Activated CD8-positive, alpha-beta memory T cell treated with anti-CD3 and anti-CD28 coated beads for 24 hours (primary cell): ENCODE data around the gene UFD1.
A peak's percentile ranks its signal among the peaks of the same experiment; 100 is the strongest.

Source experiments
- DNase-seq: peaks from one replicate; pipeline ENCODE4 v3.0.0-alpha.2; 2020

UFD1 gene

DNA sequence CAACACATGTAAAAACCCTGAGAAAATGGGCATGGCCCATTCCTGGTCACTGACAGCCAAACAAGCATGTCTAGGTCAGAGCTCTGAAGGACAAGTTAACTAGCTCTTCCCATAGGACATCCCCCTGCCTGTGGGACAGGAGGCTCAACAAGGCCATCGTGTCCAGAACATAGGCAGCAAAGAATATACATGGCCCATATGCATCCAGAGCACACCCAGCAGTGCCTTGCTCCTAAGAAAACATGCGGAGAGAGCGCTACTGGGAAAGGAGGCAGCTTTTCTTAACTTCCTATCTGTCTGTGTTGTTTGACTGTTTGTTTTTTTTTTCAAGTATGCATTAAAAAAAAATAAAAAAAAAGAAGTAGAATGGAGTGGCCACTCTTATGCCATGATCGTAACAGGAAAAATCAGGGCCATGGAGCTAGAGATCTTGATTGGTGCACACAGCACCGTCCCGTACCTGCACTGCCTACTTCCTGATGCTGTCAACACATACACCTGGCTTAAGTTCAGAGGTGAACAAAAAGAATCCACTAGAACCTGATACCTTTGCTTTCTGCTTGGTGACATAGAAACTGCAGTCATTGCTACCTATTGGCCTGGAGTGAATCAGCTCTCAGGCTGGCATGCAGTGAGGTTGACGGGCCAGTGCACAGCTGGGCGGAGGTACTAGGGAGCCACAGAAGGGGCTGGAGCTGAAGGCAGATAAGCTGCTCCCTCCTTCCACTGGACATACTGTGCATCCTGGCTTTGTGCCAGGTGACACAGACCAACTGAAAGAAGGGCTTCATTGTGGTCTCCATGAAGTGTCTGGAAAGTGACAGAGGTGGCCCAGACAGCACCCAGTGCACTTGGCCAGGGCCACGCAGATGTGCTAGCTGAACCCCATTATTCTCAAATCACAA is 11.9 kb downstream of the UFD1 start:
- DNase-seq, result no peak

DNA sequence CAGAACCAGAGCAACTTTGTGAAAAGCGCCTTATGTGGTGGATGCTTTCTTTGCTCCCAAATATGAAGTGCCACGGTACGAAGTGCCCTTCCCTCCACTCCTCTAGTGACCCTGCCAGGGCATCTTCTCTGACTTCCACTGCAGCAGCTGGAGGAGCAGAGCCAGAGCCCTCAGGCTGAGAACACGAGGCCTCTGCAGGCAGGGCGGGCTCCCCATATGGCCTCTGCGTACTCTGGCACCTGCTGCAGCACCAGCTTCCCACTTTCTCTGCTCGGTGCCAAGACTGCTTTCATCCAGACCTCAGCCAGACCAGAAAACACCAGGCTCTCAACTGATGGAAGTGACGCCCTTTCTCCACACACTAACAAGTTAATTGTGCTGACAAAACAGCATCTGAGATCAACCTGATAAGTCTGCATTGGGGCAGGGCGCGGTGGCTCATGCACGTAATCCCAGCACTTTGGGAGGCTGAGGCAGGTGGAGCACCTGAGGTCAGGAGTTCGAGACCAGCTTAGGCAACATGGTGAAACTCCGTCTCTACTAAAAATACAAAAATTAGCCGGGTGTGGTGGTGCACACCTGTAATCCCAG is 12.8 kb downstream of the UFD1 start:
- no peak for DNase-seq

GRCh38 chr22:19464975-19465374 is 14.0 kb downstream of the UFD1 start:
- DNase-seq, result no peak

- no peak for DNase-seq
Observed at GRCh38 chr22:19464546-19464945, 14.4 kb downstream of the UFD1 start.

GRCh38 chr22:19463491-19464469 is 15.2 kb downstream of the UFD1 start:
- DNase-seq, result no peak

GRCh38 chr22:19463008-19463407 is 16.0 kb downstream of the UFD1 start:
- DNase-seq, result no peak

GRCh38 chr22:19461506-19461905 is 17.5 kb downstream of the UFD1 start:
- DNase-seq, result no peak

- no peak for DNase-seq
Observed at GRCh38 chr22:19460036-19460435, 19.0 kb downstream of the UFD1 start.

GRCh38 chr22:19457828-19458428 is 21.1 kb downstream of the UFD1 start:
- DNase-seq, result no peak

DNA sequence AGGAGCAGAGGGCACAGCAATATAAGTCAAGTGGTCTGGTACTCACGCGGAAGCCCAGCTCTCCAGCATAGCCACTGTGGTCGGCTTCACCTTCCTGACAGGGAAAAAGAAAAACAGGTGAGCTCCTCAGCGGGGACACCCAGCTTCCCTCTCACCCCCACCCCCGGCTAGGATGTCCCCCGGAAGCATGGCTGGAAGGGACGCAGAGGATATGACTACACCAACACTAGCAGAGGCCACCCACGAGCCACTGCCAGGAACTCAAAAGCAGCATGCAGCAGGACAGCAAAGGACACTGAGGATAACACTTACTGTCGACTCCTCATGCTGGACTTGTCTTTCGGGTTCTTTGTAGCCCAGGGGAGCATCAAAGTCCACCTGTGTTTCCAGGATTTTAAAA is 22.5 kb downstream of the UFD1 start:
- DNase-seq, result no peak

GRCh38 chr22:19455585-19456370 is 23.2 kb downstream of the UFD1 start:
- DNase-seq, result no peak

GRCh38 chr22:19455033-19455432 is 24.0 kb downstream of the UFD1 start:
- DNase-seq, result no peak

DNA sequence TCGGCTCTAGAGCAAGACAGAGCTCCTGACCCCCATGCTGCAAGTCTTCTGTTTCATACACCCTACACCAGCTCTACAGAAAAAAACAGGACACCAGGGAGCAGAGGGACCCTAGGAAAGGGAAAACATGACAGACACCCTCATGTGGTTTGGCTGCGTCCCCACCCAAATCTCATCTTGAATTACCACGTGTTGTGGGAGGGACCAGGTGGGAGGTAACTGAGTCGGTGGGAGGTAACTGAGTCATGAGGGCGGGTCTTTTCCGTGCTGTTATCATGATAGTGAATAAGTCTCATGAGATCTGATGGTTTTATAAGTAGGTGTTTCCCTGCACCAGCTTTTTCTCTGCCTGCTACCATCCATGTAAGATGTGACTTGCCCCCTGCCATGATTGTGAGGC is 24.8 kb downstream of the UFD1 start:
- DNase-seq, result no peak

GRCh38 chr22:19453718-19454117 is 25.3 kb downstream of the UFD1 start:
- no peak for DNase-seq

DNA sequence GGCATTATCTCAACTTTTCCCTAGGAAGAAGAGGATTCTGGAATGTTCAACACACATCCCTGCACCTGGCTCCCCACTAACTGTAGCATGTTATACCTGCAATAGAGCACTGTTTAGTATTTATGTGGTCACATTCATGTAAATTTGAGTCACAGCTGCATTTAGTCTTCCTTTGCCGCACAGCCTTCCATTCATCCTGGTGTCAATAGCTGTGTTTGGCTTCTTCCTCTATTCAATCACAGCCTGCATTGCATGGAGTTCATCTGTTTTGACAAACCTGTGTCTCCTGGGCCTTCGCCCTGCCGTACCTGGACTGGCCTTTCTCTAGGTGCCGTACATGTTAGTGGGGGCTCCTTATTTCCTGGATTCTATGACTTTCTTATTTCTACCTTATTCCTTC is 27.4 kb downstream of the UFD1 start:
- DNase-seq, result no peak

DNA sequence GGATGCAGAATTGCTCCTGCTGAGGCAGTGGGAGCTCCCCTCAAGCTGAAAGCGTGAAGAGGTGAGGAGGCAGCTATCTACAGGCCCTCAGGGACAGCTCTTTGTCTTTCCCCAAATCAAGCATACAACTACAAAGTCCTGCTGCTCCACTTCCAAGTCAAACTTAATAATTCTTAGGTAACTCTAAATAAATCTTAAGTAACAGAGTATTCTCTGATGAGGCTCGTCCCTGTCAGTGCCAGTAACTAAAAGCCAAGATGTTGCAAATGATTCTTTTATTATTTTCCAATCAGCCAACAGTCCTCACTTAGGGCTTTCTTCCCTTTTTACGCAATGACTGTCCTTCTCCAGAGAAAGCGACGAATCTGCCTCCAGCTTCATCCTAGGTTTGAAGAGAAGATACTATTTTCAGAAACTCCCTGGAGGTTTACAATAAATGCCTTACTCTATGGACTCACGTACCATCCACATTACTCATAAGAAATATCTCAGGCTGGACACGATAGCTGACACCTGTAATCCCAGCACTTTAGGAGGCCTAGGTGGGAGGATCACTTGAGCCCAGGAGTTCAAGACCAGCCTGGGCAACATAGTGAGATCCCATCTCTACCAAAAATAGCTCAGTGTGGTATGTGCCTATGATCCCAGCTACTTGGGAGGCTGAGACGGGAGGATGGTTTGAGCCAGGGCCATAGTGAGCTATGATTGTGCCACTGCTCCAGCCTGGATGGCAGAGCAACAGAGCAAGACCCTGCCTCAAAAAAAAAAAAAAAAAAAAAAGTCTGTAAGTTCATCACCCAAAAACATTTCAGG is 28.4 kb downstream of the UFD1 start:
- no peak for DNase-seq

DNA sequence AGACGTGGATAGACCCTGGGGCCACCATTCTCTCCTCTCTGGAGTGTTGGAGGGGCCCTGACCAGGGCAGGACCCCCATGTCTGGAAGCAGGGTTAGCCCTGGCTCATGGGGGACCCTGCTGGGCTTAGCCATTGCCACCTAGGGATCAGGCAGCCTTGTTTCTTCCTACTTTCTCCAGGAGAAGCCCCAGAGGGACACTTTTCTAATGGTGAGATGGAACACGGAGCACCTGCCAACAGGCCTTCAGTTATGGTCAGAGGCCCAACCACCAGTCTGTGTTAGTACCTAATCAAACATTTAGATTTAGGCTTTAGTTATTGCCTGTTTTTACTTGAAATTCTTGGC is 29.6 kb downstream of the UFD1 start:
- DNase-seq, result no peak

DNA sequence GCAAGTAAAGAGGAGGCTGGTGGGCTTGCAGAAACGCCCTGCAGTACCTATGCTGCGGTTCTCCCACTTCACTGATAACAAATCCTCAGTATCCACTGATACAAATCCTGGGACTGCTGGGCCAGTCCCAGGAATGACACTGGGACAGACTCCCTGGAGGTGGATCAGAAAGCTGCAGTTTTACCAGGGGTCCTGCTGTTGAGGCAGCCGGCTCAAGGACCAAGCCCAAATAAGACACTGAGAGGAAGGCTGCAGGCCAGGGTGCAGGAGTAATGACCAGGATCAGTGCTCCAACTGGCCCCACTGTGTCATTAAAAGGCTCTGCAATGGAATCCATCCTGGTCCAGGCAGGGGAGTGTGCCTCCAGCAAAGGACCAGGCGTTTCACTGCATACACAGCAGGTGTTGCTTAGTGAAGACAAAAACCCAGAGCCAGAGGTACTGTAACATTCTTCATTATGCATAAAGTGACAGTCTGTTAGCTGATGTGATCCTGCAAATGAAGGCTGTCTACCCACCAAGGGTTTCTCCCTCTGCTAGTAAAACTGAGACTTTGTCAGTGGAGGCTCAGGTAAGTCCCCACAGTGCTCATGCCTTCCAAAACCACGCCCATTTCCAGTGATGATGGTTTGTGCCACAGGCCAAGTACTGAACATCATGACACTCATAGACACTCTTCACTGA is 30.1 kb downstream of the UFD1 start:
- DNase-seq, result no peak

DNA sequence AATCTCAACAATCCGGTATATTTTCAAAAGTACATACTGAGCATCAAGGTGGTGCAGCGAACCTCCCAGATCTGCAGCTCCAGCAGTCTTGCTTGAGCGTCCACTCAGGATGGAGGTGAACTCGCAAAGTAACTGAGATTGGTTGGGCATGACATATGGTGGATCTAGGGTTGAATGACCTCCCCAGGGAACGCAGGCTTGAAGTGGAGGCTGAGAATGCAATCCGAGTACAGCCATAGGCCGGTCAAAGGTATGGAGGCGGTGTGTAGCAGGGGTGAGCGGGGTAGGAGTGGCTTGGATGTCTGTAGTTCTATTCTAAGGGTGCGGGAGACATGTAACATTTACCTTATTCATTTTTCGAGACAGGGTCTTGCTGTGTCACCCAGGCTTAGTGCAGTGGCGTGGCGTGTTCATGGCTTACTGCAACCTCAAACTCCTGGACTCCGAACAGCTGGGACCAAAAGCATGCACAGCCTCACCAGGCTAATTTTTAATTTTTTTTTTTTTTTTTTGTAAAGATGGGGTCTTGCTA is 30.9 kb downstream of the UFD1 start:
- DNase-seq, result no peak

DNA sequence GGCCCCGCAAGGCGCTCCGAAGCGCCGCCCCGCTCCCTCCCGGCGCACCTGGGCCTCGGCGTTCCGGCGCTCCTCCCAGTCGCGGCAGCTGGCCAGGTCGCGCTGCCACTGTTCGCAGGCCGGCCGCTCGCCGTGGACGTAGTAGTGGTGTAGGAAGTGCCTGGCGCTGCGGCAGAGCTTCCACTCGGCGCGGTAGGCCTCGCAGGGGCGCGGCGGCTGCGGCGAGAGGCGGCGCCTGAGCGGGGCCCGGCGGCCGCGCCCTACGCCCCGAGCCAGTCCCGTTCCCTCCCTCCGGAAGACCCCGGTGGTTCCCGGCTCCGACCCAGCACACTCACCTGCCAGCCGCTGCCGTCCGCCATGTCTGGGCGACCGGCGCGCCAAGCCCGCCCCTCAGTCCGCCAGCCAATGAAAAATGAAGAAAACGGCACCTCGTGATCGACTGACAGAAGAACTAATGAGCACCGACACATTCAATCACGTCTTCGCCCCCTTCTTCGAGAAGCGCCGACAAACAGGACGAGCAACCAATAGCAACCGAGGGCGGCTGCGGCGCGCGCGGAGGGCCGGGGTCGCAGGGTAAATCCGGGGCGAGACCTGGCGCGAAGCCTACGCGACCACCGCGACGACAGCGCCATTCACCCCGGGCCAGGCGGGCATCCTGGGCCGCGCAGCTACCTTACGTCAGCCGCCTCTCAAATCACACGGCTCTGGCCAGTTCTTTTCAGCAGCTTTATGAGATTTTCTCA is 31.5 kb downstream of the UFD1 start, which contains the start of gene C22orf39:
C22orf39 (minus strand) TSS at position 382 of the 746 bp plus-strand sequence; CDS start at position 359, 23 bp downstream.
- peak; percentile 91 for DNase-seq
